Activated CD8-positive, alpha-beta memory T cell treated with anti-CD3 and anti-CD28 coated beads for 4 hours (primary cell): ENCODE results near the gene HYAL2.

ENCODE experiments used
- DNase-seq, 2 donors: peaks; one replicate each; pipeline ENCODE4 v3.0.0-alpha.2; 2020; ENCODE audit warnings: low read depth in 2 of 2

Gene HYAL2, protein sequence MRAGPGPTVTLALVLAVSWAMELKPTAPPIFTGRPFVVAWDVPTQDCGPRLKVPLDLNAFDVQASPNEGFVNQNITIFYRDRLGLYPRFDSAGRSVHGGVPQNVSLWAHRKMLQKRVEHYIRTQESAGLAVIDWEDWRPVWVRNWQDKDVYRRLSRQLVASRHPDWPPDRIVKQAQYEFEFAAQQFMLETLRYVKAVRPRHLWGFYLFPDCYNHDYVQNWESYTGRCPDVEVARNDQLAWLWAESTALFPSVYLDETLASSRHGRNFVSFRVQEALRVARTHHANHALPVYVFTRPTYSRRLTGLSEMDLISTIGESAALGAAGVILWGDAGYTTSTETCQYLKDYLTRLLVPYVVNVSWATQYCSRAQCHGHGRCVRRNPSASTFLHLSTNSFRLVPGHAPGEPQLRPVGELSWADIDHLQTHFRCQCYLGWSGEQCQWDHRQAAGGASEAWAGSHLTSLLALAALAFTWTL

DNA sequence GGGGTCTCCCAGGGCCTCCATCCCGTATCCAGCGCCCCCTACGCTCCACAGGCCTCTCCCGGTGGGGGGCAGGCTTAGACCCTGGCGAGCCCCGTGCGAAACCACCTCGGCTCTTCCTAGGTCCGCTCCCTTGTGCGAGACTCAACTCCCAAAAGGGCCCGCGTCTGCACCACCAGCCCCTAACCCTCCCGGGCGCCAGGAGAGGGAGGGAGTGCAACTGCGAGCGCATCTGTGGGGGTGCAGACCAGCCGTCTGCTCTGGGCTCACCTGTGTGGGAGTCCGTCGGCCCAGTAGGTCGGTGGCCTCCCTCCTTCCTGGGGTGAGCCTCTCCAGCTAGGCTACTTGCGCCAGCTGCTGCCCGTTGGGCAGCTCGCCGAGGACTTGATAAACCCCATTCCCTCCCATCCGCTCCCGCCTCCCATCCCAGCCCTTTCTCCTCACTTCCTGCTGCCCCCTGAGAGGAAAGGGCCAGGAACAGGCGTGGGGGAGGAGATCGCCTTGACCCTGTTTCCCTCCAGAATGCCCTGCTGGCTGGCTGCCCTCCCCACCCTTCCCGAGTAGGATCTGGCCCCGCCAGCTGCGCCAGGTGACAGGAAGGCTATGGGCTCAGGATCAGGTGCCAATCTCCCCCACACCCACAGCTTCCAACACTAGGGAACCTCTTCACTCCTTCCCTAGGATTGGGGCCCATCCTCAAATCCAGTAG lies at the start of gene HYAL2:
Gene HYAL2 (minus strand): TSS at position 360 of the 706 bp plus-strand sequence. CDS start 2,256 bp downstream, outside the sequence.
- DNase-seq = no peak

DNA sequence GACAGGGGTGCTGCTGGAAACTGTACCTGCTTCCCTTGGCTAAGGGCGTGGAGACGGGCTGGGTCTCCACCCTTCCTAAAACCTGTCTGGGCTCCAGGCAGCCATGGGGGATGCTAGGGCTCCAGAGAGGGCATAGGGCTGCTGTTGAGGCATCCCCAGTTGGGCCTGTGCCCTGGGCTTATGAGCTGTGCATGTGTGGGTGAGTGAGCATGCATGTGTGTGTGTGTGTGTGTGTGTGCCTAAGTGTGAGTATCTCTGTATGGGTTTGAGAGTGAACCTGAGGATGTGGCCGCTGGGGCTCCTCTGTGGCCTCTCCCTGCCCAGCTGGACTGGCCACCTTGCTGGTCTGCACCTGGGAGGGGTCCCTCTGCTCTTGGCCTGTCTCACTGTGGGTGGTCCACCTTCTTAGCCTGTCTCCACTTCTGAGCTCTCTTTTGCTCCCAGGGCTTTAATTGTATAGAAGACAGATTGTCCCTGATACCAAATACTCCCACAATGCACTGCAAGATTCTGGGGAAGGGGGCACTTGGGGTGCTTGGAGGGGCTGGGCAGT lies 48.7 kb upstream of the HYAL2 start:
- DNase-seq = no peak

DNA sequence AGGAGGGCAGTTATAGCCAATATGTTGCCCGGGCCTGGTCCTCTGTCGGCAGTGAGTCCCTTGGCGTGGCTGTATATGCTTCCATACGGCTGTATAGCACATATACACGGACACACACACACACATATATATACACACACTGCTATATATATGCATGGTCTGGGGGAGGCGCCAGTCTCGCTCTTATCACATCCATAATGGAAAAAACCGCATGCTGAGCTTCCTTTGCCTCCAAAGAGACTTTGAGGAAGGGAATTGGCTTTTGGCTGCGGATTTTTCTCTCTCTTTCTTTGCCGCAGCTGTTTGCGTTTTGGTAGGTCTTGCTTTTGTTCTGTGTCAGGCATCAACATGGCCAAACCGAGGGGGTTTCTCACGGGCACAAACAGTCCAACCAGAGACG lies 48.0 kb upstream of the HYAL2 start:
- no peak for DNase-seq

DNA sequence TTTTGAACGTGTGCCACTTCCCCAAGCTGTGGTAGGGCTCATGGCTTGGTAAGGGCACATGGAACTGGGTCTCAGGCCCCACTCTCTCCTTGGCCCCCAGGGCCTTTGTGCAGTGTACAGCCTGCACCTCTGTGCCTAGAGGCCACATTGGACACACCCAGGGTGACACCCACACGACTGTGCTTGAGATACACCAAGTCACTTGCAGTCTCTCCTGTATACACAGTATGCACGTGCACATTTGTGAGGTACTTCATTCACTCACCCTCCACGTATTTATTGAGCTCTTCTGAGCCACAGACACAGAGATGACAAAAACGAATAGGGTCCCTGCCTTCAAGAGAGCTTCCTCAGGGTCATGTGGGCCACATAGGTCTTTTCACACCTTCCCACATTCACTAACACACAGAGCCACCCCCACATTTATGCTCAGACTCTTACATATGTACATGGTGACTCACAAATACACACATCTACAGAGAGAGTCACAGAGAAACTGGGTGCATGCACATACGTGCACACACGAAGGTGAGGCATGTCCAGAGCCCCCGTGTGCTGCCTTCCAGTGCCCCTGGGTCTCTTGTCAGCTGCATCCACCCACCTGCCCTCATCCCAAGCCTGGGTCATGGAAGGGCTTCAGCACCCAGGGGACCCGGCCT lies 46.6 kb upstream of the HYAL2 start:
- no peak for DNase-seq

DNA sequence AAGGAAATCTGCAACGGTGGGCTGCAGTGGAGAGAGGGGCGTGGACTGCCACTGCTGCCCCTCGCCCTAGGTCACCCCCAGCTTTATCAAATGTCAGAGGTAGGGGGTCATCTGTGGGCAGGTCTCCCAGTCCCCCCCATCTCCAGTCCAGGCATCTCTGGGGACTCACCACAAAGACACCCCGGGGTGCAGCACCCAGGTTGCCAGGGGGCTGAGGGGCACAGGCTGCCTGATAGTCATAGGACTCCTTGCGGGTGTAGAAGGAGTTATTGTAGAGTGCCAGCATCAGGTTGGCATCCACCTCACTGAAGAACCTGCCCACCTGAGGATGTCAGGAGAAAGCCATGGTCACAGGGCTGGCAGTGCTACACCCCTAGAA lies 43.3 kb upstream of the HYAL2 start:
- DNase-seq = no peak

DNA sequence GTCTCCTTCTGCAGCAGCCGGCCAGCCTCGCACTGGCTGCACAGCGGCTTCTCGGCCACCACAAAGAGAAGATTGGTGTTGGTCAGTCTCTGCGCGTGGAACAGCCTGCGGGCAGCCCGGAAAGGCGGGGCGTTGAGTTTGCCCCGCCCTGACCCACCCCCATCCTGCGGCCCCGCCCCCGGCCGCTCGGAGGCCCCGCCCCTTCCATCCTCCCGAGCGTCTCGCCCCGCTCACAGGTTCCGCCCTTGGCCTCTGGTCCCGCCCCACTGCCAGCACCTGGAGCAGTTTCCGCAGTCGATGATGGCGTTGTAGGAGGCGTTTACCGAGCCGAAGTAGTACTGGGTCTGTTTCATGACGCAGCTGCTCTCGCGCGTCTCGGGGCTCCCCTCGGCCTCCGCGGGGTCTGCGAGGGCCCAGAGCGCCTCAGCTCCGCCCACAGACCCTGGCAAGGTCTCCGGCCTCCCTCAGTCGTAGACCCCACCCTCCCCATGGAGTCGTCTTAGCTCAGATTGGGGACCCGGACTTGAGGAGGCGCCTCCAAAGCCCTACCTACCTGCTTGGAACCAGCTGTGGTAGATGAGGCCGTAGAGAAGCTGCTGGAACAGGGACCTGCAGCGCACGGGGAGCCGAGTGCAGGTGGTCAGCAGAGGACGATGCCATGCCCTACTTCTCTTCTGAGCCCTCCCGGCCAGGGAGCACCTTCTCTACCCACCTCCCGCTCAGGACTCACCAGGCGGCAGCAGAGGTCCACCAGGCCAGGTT lies 42.7 kb upstream of the HYAL2 start:
- DNase-seq = peak; percentile 87 to 89

DNA sequence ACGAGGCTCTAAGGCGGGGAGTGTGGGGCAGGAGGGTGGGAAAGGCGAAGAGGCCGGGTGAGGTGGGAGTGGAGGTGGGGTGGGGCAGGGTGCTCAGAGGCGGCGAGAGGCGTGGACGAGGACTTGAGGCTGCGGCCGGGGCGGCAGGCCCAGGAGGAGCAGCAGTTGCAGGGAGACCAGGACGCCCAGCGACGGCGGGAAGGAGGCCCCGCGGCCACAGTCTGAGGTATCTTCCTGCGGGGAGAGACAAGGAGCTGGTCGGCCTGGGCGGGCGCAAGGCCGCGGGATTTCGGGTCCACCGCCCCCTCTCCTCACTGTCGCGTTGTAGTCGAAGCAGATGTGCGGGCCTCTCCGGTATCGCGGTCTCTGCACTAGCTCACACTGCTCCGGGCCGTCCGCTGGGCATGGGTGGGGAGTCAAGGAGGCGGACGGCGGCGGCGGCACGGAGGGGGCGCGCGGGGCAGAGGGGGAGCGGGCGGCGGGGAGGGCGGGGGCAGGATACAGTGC lies 42.1 kb upstream of the HYAL2 start:
- DNase-seq = no peak

DNA sequence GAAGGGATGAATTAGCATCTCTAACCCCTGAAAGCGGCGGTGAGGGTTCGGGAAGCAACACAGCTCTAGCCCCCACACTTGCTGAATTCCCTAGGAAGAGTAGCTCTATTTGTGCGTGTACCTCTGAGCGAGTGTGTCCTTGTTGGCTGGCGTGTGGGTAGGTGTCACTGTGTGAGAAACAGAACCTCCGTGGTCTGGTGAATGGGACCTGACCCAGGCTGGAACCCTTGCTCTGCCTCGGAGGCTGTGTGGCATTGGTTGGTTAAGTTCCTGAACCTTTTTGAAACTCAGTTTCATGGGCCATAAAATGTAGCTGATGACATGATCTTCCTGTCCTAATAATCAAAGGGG lies 37.2 kb upstream of the HYAL2 start:
- DNase-seq = no peak

DNA sequence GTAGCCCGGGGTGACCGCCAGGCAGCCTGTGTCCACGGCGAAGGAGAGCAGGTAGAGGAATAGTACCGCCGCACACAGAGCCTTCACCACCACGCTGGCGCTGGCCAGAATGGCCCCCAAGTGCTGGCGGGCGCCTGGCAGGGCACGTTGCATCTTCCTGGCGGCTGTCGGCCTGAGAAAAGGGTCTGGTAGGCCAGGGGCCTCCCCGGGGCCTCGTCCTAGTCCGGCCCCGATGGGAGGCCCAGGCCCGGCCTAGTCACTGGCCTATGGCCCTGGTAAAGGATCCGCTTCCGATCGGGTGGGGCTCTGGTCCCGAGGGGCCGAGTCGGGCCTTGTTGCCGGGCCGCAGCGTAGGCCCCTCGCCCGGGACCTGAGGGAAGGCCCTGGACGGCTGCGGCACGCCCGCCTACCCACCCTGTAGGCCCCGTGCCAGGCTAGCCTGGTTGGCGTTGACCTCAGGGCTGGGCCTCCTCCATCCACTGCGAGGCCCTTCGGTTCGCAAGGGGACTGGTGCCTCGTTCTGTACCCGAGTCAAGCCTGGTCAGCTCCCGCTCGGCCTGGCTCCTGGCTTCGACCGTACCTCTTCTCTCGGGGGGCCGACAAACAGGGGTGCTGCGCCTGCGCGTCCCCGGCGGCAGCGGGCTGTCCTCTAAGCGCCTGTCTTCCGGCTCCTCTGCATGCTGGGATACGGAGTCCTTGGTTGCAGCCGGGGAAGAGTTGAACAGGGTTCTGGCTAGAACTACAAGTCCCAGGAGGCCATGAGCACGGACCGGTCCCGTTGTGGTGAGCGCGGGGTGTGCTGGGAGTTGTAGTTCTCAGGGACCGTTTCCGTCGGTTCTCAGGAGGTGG lies 36.6 kb upstream of the HYAL2 start, which contains the start of gene TMEM115:
Gene TMEM115 (minus strand): TSS at position 611 of the 849 bp plus-strand sequence. CDS start 458 bp downstream, at position 153.
- DNase-seq = peak; percentile 90 to 95

DNA sequence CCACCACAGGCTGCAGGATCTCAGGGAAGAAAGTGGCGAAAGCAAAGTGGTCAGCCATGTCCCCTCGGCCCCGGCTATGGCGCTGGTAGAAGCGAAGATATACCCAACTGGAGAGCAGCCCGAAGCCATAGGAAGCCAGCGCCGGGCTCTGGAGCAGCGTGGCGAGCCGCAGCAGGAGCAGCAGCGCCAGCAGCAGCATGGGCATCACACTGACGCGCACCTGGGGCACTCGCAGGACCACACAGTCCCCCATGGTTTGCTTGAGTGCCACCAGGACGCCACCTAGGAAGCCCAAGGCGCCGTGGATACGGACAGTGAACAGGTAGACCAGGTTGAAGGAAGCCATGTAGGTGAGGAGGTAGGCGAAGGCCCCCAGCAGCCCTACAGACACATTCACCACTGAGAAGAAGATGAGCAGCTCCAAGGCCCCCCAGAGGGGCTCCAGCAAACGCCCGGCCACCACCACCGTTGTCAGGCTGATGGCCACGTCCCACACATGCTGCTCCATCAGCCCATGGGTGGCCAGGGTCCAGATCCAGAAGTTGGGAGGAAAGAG lies 35.9 kb upstream of the HYAL2 start:
- no peak for DNase-seq

DNA sequence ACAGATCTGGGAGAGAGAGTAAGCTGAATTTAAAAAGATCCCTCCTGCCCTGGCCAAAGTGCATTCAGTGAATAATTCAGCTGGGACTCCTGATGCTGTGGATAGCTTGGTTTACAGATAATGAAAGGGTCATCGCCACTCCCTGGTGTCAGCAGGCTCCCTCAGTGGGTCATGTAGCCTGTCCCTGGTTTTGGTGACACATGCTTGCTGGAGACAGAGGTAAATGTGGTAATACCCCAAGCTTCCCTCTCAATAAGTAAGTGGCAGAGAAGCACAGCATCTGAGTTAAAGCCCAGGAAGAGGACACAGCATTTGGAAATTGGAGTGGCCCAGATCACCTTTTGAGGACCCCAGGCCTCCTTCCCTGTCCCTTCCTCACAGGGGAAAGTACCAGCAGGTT lies 34.9 kb upstream of the HYAL2 start:
- no peak for DNase-seq

DNA sequence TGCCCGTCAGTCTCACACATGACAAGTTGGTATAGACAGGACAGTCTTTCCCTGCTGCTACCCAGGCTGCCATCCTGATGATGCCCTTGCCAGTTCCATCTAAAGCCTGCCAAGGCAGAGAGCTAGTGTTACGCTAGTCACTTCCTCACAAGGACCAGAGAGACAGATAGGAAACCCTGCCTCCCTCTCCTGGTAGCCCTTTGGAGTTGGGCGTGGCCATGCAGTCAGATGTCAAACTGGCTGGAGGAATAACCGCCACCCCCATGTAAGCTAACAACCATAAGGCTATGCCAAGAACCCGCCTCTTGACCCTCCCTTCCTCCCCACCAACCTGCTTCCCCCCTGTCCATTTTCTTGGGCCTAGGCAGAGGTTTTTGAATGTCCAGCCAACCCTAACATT lies 34.0 kb upstream of the HYAL2 start:
- no peak for DNase-seq

DNA sequence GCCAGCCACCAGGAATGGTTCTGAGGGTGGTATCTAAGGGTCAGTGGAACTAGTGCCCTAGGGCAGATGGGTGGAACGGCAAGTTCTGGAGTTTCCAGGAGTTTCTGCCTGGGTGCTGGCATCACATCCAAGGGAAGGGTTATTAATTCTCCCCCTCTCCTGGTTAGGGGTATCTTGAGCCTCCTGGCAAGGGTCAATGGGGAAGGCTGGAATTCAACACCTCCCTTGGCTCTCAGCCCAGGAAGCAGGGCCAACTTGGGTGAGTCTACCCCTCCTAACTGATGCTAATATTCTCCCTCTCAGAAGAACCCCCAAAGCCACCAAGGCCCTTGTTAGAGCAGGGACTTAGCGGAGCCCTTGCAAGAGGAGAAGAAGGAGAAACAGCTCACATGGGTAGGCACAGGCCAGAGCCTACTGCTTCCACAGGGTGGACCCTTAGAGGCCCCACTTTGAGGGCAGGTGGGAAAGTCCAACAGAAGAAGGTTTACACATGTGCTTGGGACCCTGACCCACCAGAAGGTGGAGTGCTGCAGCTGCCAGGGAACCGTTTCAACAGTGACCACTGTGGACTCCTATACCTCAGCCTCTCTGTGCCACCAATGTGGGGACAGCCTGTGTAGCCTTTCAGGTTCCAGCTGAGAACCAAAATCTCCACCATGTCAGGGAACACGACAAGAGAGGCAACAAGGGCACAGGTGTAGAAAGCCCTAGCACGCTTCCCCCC lies 33.4 kb upstream of the HYAL2 start:
- no peak for DNase-seq

DNA sequence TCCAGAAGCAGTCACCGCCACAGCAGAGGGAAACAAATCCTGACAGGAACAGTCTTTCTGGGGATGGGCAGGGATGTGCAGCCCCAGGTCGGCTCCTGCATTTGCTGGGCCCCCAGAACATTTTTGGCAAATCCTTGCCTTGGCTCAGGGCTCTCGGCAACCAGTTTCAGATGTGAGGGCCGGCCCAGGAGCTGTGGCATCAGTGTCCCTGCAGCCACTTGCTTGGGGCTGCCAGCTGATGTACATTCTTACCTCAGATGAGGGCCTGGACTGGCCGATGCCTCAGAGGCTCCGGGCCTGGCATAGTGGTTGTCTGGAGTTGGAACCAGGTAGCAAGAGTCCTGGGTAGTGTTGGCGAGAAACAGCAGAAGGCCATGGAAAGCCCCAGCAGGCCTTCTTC lies 32.3 kb upstream of the HYAL2 start:
- no peak for DNase-seq

DNA sequence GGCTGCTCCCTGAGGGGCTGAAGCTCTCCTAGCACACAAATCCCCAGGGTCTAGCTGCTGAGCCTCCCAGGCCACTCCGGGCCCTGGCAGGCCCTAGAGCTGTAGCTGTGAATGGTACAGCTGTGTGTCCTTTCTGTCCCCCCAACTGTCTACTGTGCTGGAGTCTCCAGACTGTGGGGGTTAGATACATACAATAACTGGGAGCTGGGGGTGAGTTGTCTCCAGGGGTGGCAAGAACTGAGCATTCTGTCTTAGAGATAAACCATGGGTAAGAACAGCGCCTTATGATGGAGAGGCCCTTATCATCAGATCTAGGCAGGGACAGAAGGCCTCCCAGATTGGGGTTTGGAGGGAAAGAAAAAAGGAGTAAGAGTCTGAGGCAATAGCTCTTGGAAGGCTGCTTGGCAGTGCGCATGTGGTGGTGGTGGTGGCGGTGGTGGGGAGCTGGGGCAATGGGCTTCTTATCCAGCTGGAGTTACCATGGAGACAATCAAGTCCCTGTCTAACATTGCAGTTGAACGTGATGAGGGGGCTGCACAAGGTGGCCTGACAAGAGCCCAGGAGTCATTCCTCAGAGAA lies 31.7 kb upstream of the HYAL2 start:
- DNase-seq = no peak

DNA sequence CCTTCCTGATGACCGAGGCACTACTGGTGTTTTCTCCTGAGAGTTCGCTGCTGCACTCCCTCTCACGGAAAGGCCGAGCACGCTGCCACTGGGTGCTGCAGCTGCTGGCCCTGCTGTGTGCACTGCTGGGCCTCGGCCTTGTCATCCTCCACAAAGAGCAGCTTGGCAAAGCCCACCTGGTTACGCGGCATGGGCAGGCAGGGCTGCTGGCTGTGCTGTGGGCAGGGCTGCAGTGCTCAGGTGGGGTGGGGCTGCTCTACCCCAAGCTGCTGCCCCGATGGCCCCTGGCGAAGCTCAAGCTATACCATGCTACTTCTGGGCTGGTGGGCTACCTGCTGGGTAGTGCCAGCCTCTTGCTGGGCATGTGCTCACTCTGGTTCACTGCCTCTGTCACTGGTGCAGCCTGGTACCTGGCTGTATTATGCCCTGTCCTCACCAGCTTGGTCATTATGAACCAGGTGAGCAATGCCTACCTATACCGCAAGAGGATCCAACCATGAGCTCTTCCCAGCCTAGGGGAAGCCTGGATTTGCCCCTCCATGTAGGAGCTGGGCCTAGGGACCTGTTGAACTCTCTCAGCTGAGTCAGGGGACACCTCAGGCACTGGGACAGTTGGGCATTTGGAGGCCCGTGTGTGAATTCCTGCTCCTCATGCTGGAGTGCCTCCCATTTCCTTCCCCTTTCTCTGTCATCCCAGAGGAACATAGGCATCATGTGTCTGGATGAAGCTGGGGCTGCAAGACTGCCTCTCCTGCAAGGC lies 30.9 kb upstream of the HYAL2 start:
- DNase-seq = no peak

DNA sequence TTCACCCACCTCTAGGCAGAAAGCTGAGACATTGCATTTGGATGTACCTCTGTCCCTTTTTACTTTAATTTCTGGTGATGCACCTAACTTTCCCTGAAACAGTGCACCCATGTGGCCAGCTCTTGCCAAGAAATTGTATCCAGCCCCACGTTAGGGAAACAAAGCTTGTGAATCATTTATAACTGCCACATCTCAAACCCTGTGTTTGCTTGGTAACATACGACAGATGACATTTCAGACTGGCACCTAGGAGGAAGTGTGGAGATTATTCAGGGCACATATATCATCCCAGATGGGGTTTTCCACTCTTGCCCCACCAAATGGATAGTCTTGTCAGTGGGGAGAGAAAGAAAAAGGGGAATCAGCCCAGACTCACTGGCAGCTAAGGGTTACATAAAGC lies 30.2 kb upstream of the HYAL2 start:
- no peak for DNase-seq

DNA sequence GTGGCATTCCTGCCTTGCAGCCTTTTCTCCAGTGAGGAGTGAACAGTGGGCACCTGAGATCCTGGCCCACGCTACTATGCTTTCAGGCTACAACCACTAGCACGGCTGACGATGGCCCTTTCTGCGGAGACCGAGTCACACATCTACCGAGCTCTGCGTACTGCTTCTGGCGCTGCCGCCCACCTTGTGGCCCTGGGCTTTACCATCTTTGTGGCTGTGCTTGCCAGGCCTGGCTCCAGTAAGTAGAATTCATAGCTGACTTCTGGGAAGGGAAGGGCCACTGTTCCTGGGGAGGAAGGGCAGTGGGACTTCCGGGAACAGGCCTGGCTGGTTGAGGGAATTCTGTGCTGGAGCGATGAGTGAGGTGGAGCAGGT lies 28.8 kb upstream of the HYAL2 start:
- DNase-seq = no peak
